ENCODE measurements around the gene DHX35.

DHX35 gene

GRCh38 chr20:38945012-38945411 is 17.1 kb upstream of the DHX35 start:
- DNase-seq (no peak), ATAC-seq (ENCODE audit: insufficient read depth, low read depth) (no peak; the same call in 2 of the 3 replicates)
- H3K9ac ChIP-seq (ENCODE audit: low read depth, low read length) = no peak overlapping the region
- no peaks in the 10 kb centered on the region for H3K27me3 ChIP-seq (ENCODE audit: insufficient read depth, low read length, poor library complexity)
- H3K4me2 ChIP-seq (ENCODE audit: insufficient read depth, low read length) = no peak overlapping the region
- no peak overlapping the region for H3K4me3 ChIP-seq (ENCODE audit: low read depth in 1 of 2, low read length in 2 of 2)
- peaks cover 30% of the 10 kb centered on the region for H4K20me1 ChIP-seq (ENCODE audit: insufficient read depth, low read length)
- H3K36me3 ChIP-seq (ENCODE audit: insufficient read depth, low read length) = peaks cover 93% of the 10 kb centered on the region
- H2AFZ ChIP-seq (ENCODE audit: low read depth, low read length) = no peak overlapping the region
- TF ChIP-seq CTCF (IDR thresholded peaks at IDR 0.05; ENCODE audit: borderline replicate concordance, extremely low read depth, low read length, poor library complexity, severe bottlenecking) (no peak), EZH2 (IDR thresholded peaks at IDR 0.05; ENCODE audit: borderline replicate concordance, low read depth, low read length, severe bottlenecking) (no peak)
- H3K27ac ChIP-seq (ENCODE audit: low read length) = no peak overlapping the region
- no peaks in the 10 kb centered on the region for H3K4me1 ChIP-seq (ENCODE audit: insufficient read depth, low read length)
- H3K79me2 ChIP-seq (ENCODE audit: insufficient read depth, low read length) = peaks cover 75% of the 10 kb centered on the region
- H3K9me3 ChIP-seq (ENCODE audit: insufficient read depth, low read length, severe bottlenecking) = no peaks in the 10 kb centered on the region

DNA sequence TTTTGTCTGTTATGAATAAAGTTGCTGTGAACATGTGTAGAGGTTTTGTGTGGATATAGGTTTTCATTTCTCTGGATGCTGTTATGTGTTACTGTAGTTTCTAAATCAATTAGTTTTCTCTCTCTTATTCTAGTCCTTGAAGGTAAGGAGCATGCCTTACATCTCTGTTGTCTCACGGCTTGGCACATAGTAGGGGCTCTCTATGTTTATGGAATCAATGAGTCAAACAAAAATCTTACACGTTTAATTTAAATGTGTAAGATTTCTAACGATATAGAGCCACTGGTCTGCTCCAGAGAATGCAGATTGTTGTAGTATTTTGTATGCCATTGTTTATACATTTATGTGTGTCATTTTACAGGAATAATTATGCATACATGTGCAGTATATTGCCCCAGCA is 15.3 kb upstream of the DHX35 start:
- Histone ChIP-seq H4K20me1 (ENCODE audit: insufficient read depth, low read length) (peaks cover 22% of the 10 kb centered on the region; the same call in 1 of the 2 replicates), H2AFZ (ENCODE audit: low read depth, low read length) (no peak overlapping the region), H3K27ac (ENCODE audit: low read length) (no peak overlapping the region), H3K36me3 (ENCODE audit: insufficient read depth, low read length) (peaks cover 93% of the 10 kb centered on the region), H3K9me3 (ENCODE audit: insufficient read depth, low read length, severe bottlenecking) (no peaks in the 10 kb centered on the region), H3K79me2 (ENCODE audit: insufficient read depth, low read length) (peaks cover 57% of the 10 kb centered on the region), H3K4me2 (ENCODE audit: insufficient read depth, low read length) (no peak overlapping the region), H3K9ac (ENCODE audit: low read depth, low read length) (no peak overlapping the region), H3K27me3 (ENCODE audit: insufficient read depth, low read length, poor library complexity) (no peaks in the 10 kb centered on the region), H3K4me3 (ENCODE audit: low read depth in 1 of 2, low read length in 2 of 2) (no peak overlapping the region), H3K4me1 (ENCODE audit: insufficient read depth, low read length) (no peaks in the 10 kb centered on the region)
- ATAC-seq (ENCODE audit: insufficient read depth, low read depth) (no peak), DNase-seq (no peak)
- TF ChIP-seq CTCF (IDR thresholded peaks at IDR 0.05; ENCODE audit: borderline replicate concordance, extremely low read depth, low read length, poor library complexity, severe bottlenecking) (no peak), EZH2 (IDR thresholded peaks at IDR 0.05; ENCODE audit: borderline replicate concordance, low read depth, low read length, severe bottlenecking) (no peak)

DNA sequence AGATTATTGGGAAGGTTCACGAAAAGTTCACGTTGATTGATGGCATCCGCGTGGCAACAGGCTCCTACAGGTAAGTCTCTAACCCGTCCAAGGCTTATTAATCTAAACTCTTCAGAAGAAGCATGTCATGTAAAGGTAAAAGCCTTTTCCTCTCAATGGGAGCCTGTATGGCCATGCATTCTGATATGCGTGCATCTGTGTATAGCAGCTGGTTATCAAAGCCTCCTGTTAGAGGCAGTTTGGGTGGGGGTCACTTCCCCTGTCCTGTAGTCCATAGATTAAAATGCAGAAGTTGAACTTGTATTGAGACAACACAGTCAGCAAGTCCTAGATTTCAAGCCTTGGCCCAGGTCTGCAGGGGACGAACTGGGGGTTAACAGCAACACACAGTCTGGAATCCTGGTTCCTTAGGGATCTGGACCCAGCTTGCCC is 14.2 kb upstream of the DHX35 start:
- Histone ChIP-seq H2AFZ (ENCODE audit: low read depth, low read length) (no peak overlapping the region), H3K4me3 (ENCODE audit: low read depth in 1 of 2, low read length in 2 of 2) (no peak overlapping the region), H3K4me1 (ENCODE audit: insufficient read depth, low read length) (no peaks in the 10 kb centered on the region), H3K79me2 (ENCODE audit: insufficient read depth, low read length) (peaks cover 45% of the 10 kb centered on the region), H3K36me3 (ENCODE audit: insufficient read depth, low read length) (peaks cover 93% of the 10 kb centered on the region), H3K9ac (ENCODE audit: low read depth, low read length) (no peak overlapping the region), H3K27me3 (ENCODE audit: insufficient read depth, low read length, poor library complexity) (no peaks in the 10 kb centered on the region), H4K20me1 (ENCODE audit: insufficient read depth, low read length) (peaks cover 21% of the 10 kb centered on the region; the same call in 1 of the 2 replicates), H3K9me3 (ENCODE audit: insufficient read depth, low read length, severe bottlenecking) (no peaks in the 10 kb centered on the region), H3K4me2 (ENCODE audit: insufficient read depth, low read length) (no peak overlapping the region), H3K27ac (ENCODE audit: low read length) (no peak overlapping the region)
- no peak for ATAC-seq (ENCODE audit: insufficient read depth, low read depth)
- no peak for DNase-seq
- TF ChIP-seq EZH2 (IDR thresholded peaks at IDR 0.05; ENCODE audit: borderline replicate concordance, low read depth, low read length, severe bottlenecking) (no peak), CTCF (IDR thresholded peaks at IDR 0.05; ENCODE audit: borderline replicate concordance, extremely low read depth, low read length, poor library complexity, severe bottlenecking) (no peak)

DNA sequence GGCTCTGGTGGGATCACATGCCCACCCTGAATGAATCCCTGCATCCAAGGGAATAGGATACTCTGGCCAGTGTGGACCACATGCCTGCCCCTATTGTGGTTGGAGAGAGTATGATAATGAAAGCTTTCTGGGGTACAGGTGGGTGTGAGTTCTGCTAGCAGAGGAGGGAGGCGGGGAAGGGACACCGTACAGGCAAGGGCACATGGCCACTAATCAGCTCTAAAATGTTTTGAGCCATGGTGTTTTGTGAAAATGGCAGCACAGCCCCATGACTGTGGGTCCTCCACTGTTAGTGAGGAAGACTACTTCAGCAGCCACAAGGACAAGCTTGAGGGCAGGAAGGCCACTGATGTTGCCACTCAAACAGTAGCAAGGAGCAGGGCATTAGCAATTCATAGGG is 11.9 kb upstream of the DHX35 start:
- no peak for ATAC-seq (ENCODE audit: insufficient read depth, low read depth)
- Histone ChIP-seq H2AFZ (ENCODE audit: low read depth, low read length) (no peak overlapping the region), H3K4me1 (ENCODE audit: insufficient read depth, low read length) (no peaks in the 10 kb centered on the region)

More for the DNA sequence above, 11.9 kb upstream of the DHX35 start:
- no peak for DNase-seq
- H3K79me2 ChIP-seq (ENCODE audit: insufficient read depth, low read length) = peaks cover 29% of the 10 kb centered on the region
- H3K4me3 ChIP-seq (ENCODE audit: low read depth in 1 of 2, low read length in 2 of 2) = no peak overlapping the region
- no peaks in the 10 kb centered on the region for H3K27me3 ChIP-seq (ENCODE audit: insufficient read depth, low read length, poor library complexity)
- peaks cover 87% of the 10 kb centered on the region for H3K36me3 ChIP-seq (ENCODE audit: insufficient read depth, low read length)
- H3K9ac ChIP-seq (ENCODE audit: low read depth, low read length) = no peak overlapping the region
- no peak for TF ChIP-seq CTCF (IDR thresholded peaks at IDR 0.05; ENCODE audit: borderline replicate concordance, extremely low read depth, low read length, poor library complexity, severe bottlenecking)
- TF ChIP-seq EZH2 (IDR thresholded peaks at IDR 0.05; ENCODE audit: borderline replicate concordance, low read depth, low read length, severe bottlenecking) = no peak
- H4K20me1 ChIP-seq (ENCODE audit: insufficient read depth, low read length) = peaks cover 26% of the 10 kb centered on the region; the same call in 1 of the 2 replicates
- H3K4me2 ChIP-seq (ENCODE audit: insufficient read depth, low read length) = no peak overlapping the region
- no peaks in the 10 kb centered on the region for H3K9me3 ChIP-seq (ENCODE audit: insufficient read depth, low read length, severe bottlenecking)
- no peak overlapping the region for H3K27ac ChIP-seq (ENCODE audit: low read length)

Measured in DND-41 (cell line).